MM.1S (cell line): Measurements from ENCODE around the gene SLC66A3.
A peak's percentile ranks its signal among the peaks of the same experiment; 100 is the strongest.

Experiments
- DNase-seq: peaks from one replicate; pipeline ENCODE4 v3.0.0-alpha.2; 2015
- H2AFZ ChIP-seq: fragments of 300-600 bp; sonication (generic); 2 replicates; pipeline ENCODE4 v1.6.0; 2016; ENCODE audit warnings: antibody characterized with exemption, low read length
- H3F3A ChIP-seq: fragments of 300-600 bp; sonication (generic); 2 replicates; pipeline ENCODE4 v1.6.1; 2016; ENCODE audit warnings: mild to moderate bottlenecking, antibody characterized with exemption, low read length, moderate library complexity, mixed read lengths; ENCODE audit not compliant: insufficient read depth
- H3K27ac ChIP-seq: fragments of 300-600 bp; sonication (generic); 2 replicates; pipeline ENCODE4 v1.5.1; 2016; ENCODE audit warnings: mild to moderate bottlenecking, low read length
- H3K27me3 ChIP-seq: fragments of 300-600 bp; sonication (generic); replicated peaks from 2 replicates; pipeline ENCODE4 v1.6.0; 2016; ENCODE audit warnings: low read length; ENCODE audit not compliant: insufficient read depth
- H3K36me3 ChIP-seq: fragments of 300-600 bp; sonication (generic); replicated peaks from 2 replicates; pipeline ENCODE4 v1.6.1; 2016; ENCODE audit warnings: mild to moderate bottlenecking, low read length, mixed read lengths; ENCODE audit not compliant: insufficient read depth
- H3K4me1 ChIP-seq: fragments of 300-600 bp; sonication (generic); 2 replicates; pipeline ENCODE4 v1.6.1; 2016; ENCODE audit warnings: low read length, mixed read lengths
- H3K4me2 ChIP-seq: fragments of 300-600 bp; sonication (generic); 2 replicates; pipeline ENCODE4 v1.6.0; 2016; ENCODE audit warnings: low read depth, low read length
- H3K4me3 ChIP-seq: fragments of 300-600 bp; sonication (generic); 2 replicates; pipeline ENCODE4 v1.5.1; 2016; ENCODE audit warnings: low read length, mixed read lengths
- H3K79me2 ChIP-seq: fragments of 300-600 bp; sonication (generic); 2 replicates; pipeline ENCODE4 v1.6.1; 2016; ENCODE audit warnings: mixed run types, low read length, mixed read lengths
- H3K9ac ChIP-seq: fragments of 300-600 bp; sonication (generic); 2 replicates; pipeline ENCODE4 v1.6.1; 2016; ENCODE audit warnings: low read length, mixed read lengths
- H3K9me2 ChIP-seq: fragments of 300-600 bp; sonication (generic); replicated peaks from 2 replicates; pipeline ENCODE4 v1.6.1; 2016; ENCODE audit warnings: mild to moderate bottlenecking, low read length, mixed read lengths; ENCODE audit not compliant: insufficient read depth
- H3K9me3 ChIP-seq: fragments of 300-600 bp; sonication (generic); replicated peaks from 2 replicates; pipeline ENCODE4 v1.6.1; 2016; ENCODE audit warnings: mild to moderate bottlenecking, low read length, mixed read lengths; ENCODE audit not compliant: insufficient read depth
- H4K20me1 ChIP-seq: fragments of 300-600 bp; sonication (generic); 2 replicates; pipeline ENCODE4 v1.6.1; 2016; ENCODE audit warnings: mild to moderate bottlenecking, low read length, moderate library complexity, mixed read lengths; ENCODE audit not compliant: insufficient read depth
- EZH2 ChIP-seq: fragments of 300-600 bp; sonication (generic); optimal IDR thresholded peaks from 2 replicates; pipeline ENCODE3; 2017; ENCODE audit warnings: low read depth, mild to moderate bottlenecking, antibody characterized with exemption, low read length, mixed read lengths
- EZH2phosphoT487 ChIP-seq: fragments of 300-600 bp; sonication (generic); IDR thresholded peaks from 2 replicates; pipeline ENCODE4 v1.6.1; 2018; ENCODE audit warnings: antibody characterized with exemption, low read length
- TF ChIP-seq, protein P1 (sequence below): fragments of 300-600 bp; sonication (generic); IDR thresholded peaks from 2 replicates; pipeline ENCODE4 v1.5.1; 2016; ENCODE audit warnings: antibody characterized with exemption, low read length, mixed read lengths

Gene SLC66A3

GRCh38 chr2:11152591-11152990 lies 2.7 kb upstream of the SLC66A3 start:
- H3F3A ChIP-seq, result peaks cover 7% of the 10 kb centered on the region
- no peaks in the 10 kb centered on the region for H3K79me2 ChIP-seq
- H3K36me3 ChIP-seq, result no peaks in the 10 kb centered on the region
- H3K9me3 ChIP-seq, result no peaks in the 10 kb centered on the region
- no peaks in the 10 kb centered on the region for H4K20me1 ChIP-seq
- H3K4me2 ChIP-seq, result no peak overlapping the region
- no peak overlapping the region for H2AFZ ChIP-seq
- no peak overlapping the region for H3K27ac ChIP-seq
- H3K4me1 ChIP-seq, result peaks cover 11% of the 10 kb centered on the region
- H3K9ac ChIP-seq, result no peak overlapping the region
- TF ChIP-seq EZH2 (no peak), EZH2phosphoT487 (no peak)
- TF ChIP-seq, protein P1, sequence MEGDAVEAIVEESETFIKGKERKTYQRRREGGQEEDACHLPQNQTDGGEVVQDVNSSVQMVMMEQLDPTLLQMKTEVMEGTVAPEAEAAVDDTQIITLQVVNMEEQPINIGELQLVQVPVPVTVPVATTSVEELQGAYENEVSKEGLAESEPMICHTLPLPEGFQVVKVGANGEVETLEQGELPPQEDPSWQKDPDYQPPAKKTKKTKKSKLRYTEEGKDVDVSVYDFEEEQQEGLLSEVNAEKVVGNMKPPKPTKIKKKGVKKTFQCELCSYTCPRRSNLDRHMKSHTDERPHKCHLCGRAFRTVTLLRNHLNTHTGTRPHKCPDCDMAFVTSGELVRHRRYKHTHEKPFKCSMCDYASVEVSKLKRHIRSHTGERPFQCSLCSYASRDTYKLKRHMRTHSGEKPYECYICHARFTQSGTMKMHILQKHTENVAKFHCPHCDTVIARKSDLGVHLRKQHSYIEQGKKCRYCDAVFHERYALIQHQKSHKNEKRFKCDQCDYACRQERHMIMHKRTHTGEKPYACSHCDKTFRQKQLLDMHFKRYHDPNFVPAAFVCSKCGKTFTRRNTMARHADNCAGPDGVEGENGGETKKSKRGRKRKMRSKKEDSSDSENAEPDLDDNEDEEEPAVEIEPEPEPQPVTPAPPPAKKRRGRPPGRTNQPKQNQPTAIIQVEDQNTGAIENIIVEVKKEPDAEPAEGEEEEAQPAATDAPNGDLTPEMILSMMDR, result no peak
- DNase-seq, result no peak
- H3K27me3 ChIP-seq, result 0 out of 2 replicates have a peak, but pooled peaks cover 3% of the 10 kb centered on the region
- H3K9me2 ChIP-seq, result no peaks in the 10 kb centered on the region
- no peak overlapping the region for H3K4me3 ChIP-seq

DNA sequence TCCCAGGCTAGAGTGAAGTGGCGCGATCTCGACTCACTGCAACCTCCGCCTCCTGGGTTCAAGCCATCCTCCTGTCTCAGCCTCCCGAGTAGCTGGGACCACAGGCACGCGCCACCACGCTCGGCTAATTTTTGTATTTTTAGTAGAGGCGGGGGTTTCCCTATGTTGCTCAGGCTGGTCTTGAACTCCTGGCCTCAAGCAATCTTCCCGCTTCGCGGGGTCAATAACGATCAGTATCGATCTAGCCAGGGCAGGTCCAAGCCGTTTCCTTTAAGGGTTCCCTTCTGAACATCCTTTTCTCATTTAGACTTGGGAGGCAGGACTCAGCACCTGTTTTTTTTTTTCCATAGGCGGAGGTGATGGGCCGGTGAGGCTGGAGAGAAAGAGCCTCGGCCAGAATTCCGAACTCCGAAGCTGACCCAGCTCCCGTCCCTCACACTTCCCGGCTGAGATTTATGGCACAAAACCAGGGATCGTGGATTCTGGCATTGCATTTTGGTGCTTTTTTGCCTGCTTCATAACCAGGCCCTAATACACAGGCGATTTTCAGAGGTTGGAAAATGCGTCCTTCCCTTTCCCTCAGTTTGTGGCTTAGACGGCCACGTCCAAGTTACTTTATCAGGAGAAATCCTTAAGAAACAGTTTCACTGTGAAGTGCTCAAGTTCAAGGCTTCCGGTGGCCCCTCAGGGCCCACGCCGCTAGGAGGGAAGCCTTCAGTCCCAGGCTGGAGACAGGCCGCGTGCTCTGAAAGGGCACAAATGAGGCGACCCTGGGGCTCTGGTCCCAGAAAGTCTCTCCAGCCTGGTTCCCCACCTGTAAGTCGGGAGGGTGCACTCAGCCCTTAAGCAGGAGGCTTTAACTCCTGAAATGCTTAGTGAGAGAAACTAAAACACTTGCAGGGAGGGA lies 998 bp upstream of the SLC66A3 start:
- Histone ChIP-seq H2AFZ (peak overlapping the region; percentile 99), H3K9ac (peak overlapping the region; percentile 65), H3K27ac (peak overlapping the region; percentile 14; the same call in 1 of the 2 replicates), H3K36me3 (no peaks in the 10 kb centered on the region), H3K4me2 (peak overlapping the region; percentile 94), H3F3A (peaks cover 7% of the 10 kb centered on the region), H4K20me1 (no peaks in the 10 kb centered on the region), H3K9me3 (no peaks in the 10 kb centered on the region), H3K9me2 (no peaks in the 10 kb centered on the region), H3K79me2 (no peaks in the 10 kb centered on the region), H3K4me3 (peak overlapping the region; percentile 68), H3K4me1 (peaks cover 11% of the 10 kb centered on the region), H3K27me3 (0 out of 2 replicates have a peak, but pooled peaks cover 3% of the 10 kb centered on the region)
- no peak for DNase-seq
- TF ChIP-seq, protein P1, result no peak
- TF ChIP-seq EZH2phosphoT487, result no peak
- no peak for TF ChIP-seq EZH2

GRCh38 chr2:11154923-11155380 lies 315 bp upstream of the SLC66A3 start:
- Histone ChIP-seq H3K79me2 (no peaks in the 10 kb centered on the region), H3K4me3 (peak overlapping the region; percentile 68), H4K20me1 (no peaks in the 10 kb centered on the region), H3K27ac (peak overlapping the region; percentile 14; the same call in 1 of the 2 replicates), H3K27me3 (0 out of 2 replicates have a peak, but pooled peaks cover 3% of the 10 kb centered on the region), H3K9me2 (no peaks in the 10 kb centered on the region), H3F3A (peaks cover 8% of the 10 kb centered on the region), H3K4me1 (peaks cover 11% of the 10 kb centered on the region), H3K9ac (peak overlapping the region; percentile 65), H3K36me3 (no peaks in the 10 kb centered on the region), H3K9me3 (no peaks in the 10 kb centered on the region), H3K4me2 (peak overlapping the region; percentile 94), H2AFZ (peak overlapping the region; percentile 99)
- peak; percentile 96 for DNase-seq
- no peak for TF ChIP-seq EZH2phosphoT487
- TF ChIP-seq EZH2, result no peak
- TF ChIP-seq, protein P1, result no peak
